ENCODE measurements around the gene PCGF2.

Gene PCGF2

GRCh38 chr17:38779965-38780752 is 32.0 kb upstream of the PCGF2 start:
- no peak overlapping the region for H3K4me2 ChIP-seq (ENCODE audit: low read length)
- H3K9me3 ChIP-seq (ENCODE audit: low read length) = no peaks in the 10 kb centered on the region
- no peaks in the 10 kb centered on the region for H3K4me1 ChIP-seq (ENCODE audit: insufficient read depth, low read length, severe bottlenecking)
- H3F3A ChIP-seq (ENCODE audit: insufficient read depth, low read length) = no peaks in the 10 kb centered on the region
- H3K9ac ChIP-seq (ENCODE audit: low read length) = no peak overlapping the region
- no peak overlapping the region for H3K27ac ChIP-seq (ENCODE audit: low read depth, low read length, poor library complexity, severe bottlenecking)
- no peak overlapping the region for H3K4me3 ChIP-seq (ENCODE audit: low read depth, low read length, poor library complexity, severe bottlenecking)
- H2AFZ ChIP-seq (ENCODE audit: low read length) = no peak overlapping the region
- peaks cover 44% of the 10 kb centered on the region for H3K36me3 ChIP-seq (ENCODE audit: insufficient read depth, low read length)
- H3K9me2 ChIP-seq (ENCODE audit: low read depth, low read length) = no peaks in the 10 kb centered on the region
- no peaks in the 10 kb centered on the region for H3K27me3 ChIP-seq (ENCODE audit: insufficient read depth, low read length)
- H4K20me1 ChIP-seq (ENCODE audit: insufficient read depth, low read length) = no peaks in the 10 kb centered on the region
- no peak for TF ChIP-seq EZH2 (IDR thresholded peaks at IDR 0.05; ENCODE audit: borderline replicate concordance, low read length)
- TF ChIP-seq, protein P1, sequence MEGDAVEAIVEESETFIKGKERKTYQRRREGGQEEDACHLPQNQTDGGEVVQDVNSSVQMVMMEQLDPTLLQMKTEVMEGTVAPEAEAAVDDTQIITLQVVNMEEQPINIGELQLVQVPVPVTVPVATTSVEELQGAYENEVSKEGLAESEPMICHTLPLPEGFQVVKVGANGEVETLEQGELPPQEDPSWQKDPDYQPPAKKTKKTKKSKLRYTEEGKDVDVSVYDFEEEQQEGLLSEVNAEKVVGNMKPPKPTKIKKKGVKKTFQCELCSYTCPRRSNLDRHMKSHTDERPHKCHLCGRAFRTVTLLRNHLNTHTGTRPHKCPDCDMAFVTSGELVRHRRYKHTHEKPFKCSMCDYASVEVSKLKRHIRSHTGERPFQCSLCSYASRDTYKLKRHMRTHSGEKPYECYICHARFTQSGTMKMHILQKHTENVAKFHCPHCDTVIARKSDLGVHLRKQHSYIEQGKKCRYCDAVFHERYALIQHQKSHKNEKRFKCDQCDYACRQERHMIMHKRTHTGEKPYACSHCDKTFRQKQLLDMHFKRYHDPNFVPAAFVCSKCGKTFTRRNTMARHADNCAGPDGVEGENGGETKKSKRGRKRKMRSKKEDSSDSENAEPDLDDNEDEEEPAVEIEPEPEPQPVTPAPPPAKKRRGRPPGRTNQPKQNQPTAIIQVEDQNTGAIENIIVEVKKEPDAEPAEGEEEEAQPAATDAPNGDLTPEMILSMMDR (IDR thresholded peaks at IDR 0.05; ENCODE audit: low read length) = no peak
- no peaks in the 10 kb centered on the region for H3K79me2 ChIP-seq (ENCODE audit: insufficient read depth, low read length)

GRCh38 chr17:38777641-38778250 is 29.6 kb upstream of the PCGF2 start:
- Histone ChIP-seq H3K9me2 (ENCODE audit: low read depth, low read length) (no peaks in the 10 kb centered on the region), H4K20me1 (ENCODE audit: insufficient read depth, low read length) (no peaks in the 10 kb centered on the region), H3K9ac (ENCODE audit: low read length) (no peak overlapping the region), H3K27ac (ENCODE audit: low read depth, low read length, poor library complexity, severe bottlenecking) (no peak overlapping the region), H3K9me3 (ENCODE audit: low read length) (no peaks in the 10 kb centered on the region), H3K4me3 (ENCODE audit: low read depth, low read length, poor library complexity, severe bottlenecking) (no peak overlapping the region), H3F3A (ENCODE audit: insufficient read depth, low read length) (no peaks in the 10 kb centered on the region), H3K36me3 (ENCODE audit: insufficient read depth, low read length) (peaks cover 42% of the 10 kb centered on the region), H3K79me2 (ENCODE audit: insufficient read depth, low read length) (no peaks in the 10 kb centered on the region), H2AFZ (ENCODE audit: low read length) (no peak overlapping the region), H3K27me3 (ENCODE audit: insufficient read depth, low read length) (no peaks in the 10 kb centered on the region), H3K4me2 (ENCODE audit: low read length) (no peak overlapping the region), H3K4me1 (ENCODE audit: insufficient read depth, low read length, severe bottlenecking) (no peaks in the 10 kb centered on the region)
- no peak for TF ChIP-seq EZH2 (IDR thresholded peaks at IDR 0.05; ENCODE audit: borderline replicate concordance, low read length)

DNA sequence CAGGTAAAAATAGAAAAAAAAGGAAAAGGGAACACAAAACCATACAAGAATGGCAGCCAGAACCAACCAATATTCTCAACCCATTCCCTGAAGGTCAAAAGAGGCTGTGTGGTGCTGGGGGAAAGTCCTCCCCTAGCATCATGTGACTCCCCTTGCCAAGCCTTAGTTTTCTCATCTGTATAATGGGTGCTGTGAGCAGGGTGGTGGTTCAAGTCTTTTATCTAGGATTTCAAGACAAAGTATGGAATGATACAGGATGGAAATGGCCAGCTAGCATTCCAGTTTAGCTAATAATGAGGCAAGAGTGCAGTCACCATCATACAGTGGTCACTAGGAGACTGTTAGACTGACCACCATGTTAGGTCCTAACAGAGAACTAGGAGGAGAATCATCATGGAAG is 25.1 kb upstream of the PCGF2 start:
- Histone ChIP-seq H4K20me1 (ENCODE audit: insufficient read depth, low read length) (no peaks in the 10 kb centered on the region), H3K4me3 (ENCODE audit: low read depth, low read length, poor library complexity, severe bottlenecking) (no peak overlapping the region), H3K27ac (ENCODE audit: low read depth, low read length, poor library complexity, severe bottlenecking) (no peak overlapping the region), H2AFZ (ENCODE audit: low read length) (no peak overlapping the region), H3K79me2 (ENCODE audit: insufficient read depth, low read length) (no peaks in the 10 kb centered on the region), H3K4me1 (ENCODE audit: insufficient read depth, low read length, severe bottlenecking) (no peaks in the 10 kb centered on the region), H3F3A (ENCODE audit: insufficient read depth, low read length) (no peaks in the 10 kb centered on the region), H3K9ac (ENCODE audit: low read length) (no peak overlapping the region), H3K9me3 (ENCODE audit: low read length) (no peaks in the 10 kb centered on the region), H3K9me2 (ENCODE audit: low read depth, low read length) (no peaks in the 10 kb centered on the region), H3K27me3 (ENCODE audit: insufficient read depth, low read length) (no peaks in the 10 kb centered on the region), H3K36me3 (ENCODE audit: insufficient read depth, low read length) (peaks cover 46% of the 10 kb centered on the region), H3K4me2 (ENCODE audit: low read length) (no peak overlapping the region)
- no peak for TF ChIP-seq EZH2 (IDR thresholded peaks at IDR 0.05; ENCODE audit: borderline replicate concordance, low read length)
- TF ChIP-seq, protein P1 (IDR thresholded peaks at IDR 0.05; ENCODE audit: low read length) = no peak

Data from OCI-LY1 (cell line).